HL-60 (cell line): ENCODE measurements around the gene MRTO4.

Experiments used
- POLR2AphosphoS5 ChIP-seq: IDR thresholded peaks from 2 replicates; pipeline ENCODE4 v1.6.1; 2012; ENCODE audit warnings: low read depth
- TF ChIP-seq, protein P1 (sequence below): IDR thresholded peaks from one replicate; pipeline ENCODE4 v1.5.1; 2011; ENCODE audit warnings: low read length, control low read depth, inconsistent platforms; ENCODE audit not compliant: insufficient read depth
- TF ChIP-seq, protein P2 (sequence below): IDR thresholded peaks from 2 replicates; pipeline ENCODE4 v1.6.1; 2012; ENCODE audit warnings: low read depth; ENCODE audit not compliant: insufficient replicate concordance

DNA sequence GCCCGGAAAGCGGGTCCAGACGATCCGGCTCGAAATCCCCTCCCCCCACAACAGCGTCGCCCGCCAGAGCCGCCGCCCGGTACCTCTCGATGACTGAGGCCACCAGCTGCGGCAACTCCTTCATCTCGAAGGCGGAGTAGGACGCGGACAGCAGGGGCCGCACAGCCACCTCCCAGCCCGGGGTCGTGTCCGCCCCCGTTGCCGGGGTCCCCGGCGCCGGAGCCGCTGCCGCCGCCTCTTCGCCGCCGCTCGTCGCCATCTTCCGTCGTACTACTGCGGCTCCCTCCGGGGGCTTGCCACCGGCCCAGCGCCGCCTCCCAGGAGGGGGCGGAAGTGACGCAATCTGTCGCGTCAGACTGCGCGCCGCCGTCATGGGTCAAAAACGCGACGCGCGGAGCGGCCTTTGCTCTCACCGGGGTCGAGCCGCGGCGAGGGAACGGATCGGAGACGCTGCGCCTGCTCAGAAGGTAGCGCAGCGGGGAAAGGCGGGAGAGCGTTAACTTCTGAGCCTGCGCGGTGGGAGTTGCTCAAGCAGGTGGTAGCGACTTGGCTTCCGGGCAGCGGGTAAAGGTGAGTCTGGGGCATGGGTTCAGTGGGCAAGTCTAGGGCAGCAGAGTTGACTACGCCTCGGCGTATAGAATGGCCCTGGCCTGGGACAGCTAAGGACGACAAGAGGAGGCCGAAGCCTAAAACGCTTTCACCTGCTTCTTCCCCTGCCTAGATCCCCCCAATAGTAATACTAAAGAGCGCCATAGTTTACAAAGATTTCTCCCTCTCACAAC lies 41.4 kb upstream of the MRTO4 start, which contains the start of gene UBR4:
- TF ChIP-seq, protein P1, sequence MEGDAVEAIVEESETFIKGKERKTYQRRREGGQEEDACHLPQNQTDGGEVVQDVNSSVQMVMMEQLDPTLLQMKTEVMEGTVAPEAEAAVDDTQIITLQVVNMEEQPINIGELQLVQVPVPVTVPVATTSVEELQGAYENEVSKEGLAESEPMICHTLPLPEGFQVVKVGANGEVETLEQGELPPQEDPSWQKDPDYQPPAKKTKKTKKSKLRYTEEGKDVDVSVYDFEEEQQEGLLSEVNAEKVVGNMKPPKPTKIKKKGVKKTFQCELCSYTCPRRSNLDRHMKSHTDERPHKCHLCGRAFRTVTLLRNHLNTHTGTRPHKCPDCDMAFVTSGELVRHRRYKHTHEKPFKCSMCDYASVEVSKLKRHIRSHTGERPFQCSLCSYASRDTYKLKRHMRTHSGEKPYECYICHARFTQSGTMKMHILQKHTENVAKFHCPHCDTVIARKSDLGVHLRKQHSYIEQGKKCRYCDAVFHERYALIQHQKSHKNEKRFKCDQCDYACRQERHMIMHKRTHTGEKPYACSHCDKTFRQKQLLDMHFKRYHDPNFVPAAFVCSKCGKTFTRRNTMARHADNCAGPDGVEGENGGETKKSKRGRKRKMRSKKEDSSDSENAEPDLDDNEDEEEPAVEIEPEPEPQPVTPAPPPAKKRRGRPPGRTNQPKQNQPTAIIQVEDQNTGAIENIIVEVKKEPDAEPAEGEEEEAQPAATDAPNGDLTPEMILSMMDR: no peak
- TF ChIP-seq POLR2AphosphoS5: peak; percentile 86
- TF ChIP-seq, protein P2, sequence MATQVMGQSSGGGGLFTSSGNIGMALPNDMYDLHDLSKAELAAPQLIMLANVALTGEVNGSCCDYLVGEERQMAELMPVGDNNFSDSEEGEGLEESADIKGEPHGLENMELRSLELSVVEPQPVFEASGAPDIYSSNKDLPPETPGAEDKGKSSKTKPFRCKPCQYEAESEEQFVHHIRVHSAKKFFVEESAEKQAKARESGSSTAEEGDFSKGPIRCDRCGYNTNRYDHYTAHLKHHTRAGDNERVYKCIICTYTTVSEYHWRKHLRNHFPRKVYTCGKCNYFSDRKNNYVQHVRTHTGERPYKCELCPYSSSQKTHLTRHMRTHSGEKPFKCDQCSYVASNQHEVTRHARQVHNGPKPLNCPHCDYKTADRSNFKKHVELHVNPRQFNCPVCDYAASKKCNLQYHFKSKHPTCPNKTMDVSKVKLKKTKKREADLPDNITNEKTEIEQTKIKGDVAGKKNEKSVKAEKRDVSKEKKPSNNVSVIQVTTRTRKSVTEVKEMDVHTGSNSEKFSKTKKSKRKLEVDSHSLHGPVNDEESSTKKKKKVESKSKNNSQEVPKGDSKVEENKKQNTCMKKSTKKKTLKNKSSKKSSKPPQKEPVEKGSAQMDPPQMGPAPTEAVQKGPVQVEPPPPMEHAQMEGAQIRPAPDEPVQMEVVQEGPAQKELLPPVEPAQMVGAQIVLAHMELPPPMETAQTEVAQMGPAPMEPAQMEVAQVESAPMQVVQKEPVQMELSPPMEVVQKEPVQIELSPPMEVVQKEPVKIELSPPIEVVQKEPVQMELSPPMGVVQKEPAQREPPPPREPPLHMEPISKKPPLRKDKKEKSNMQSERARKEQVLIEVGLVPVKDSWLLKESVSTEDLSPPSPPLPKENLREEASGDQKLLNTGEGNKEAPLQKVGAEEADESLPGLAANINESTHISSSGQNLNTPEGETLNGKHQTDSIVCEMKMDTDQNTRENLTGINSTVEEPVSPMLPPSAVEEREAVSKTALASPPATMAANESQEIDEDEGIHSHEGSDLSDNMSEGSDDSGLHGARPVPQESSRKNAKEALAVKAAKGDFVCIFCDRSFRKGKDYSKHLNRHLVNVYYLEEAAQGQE: peak; percentile 59
